HG03139 (cell line): ENCODE measurements around the gene STK39.

Experiments
- ATAC-seq: cut with Tn5 transposase; IDR thresholded peaks from one replicate; pipeline ENCODE4 v1.9.1; 2021; ENCODE audit not compliant: unreplicated experiment

Gene STK39

GRCh38 chr2:168244318-168244717, 3.1 kb downstream of the STK39 start:
- no peak for ATAC-seq

GRCh38 chr2:168243061-168243460, 4.3 kb downstream of the STK39 start:
- no peak for ATAC-seq

DNA sequence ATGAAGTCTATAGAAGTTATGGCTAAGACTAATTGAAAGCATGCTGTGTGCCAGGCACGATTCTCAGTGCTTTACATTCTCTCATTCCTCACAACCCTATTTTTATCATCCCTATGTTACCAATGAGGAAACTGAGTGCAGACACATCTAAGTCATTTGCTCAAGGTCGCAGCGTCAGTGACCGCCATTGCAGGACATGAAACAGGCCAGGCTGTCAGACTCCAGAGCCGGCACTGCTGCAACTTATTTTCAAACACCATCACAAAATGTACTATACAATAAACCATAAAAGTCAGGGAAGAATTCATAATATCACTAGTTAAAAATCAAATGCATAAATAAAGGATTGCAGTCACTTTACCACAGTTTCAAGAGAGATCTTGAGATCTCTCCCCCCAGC, 5.6 kb downstream of the STK39 start:
- no peak for ATAC-seq

DNA sequence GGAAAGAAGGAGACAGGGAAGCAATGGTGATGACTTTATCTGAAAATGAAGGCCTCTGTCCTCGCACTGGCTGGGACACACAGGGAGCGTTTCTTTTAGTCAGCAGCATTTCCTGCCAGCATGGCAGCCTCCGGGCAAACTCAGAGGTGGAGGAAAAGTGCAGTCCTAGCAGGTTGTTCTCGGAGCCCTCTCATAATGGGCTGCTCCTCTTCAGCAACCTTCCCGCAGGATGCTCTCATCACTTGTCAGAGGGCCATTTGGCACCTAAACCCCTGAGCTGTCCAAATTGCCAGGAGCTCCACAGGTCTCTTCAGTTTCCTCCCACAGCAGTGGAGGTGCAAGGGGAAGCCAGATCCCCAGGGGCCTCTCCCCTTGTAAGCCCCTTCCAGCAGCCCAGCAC, 6.2 kb downstream of the STK39 start:
- no peak for ATAC-seq

DNA sequence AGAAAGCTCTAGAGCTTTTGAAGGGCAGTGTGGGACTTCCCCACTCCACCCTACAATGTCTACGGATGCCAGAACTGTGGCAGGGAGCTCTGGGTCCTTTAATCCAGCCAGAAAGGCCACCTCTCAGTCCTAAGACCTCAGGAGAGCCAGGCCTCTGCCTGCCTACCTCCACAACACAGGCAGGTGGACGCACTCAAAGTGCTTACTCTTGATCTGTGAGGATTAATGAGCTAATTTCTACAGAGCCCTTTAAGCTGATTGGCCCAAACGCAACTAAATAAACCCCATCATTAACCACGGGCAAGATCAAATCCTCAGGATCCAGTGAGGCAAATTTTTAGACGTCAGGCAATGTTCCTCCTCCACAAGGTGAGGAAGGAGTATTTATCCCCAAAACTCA, 8.1 kb downstream of the STK39 start:
- no peak for ATAC-seq

DNA sequence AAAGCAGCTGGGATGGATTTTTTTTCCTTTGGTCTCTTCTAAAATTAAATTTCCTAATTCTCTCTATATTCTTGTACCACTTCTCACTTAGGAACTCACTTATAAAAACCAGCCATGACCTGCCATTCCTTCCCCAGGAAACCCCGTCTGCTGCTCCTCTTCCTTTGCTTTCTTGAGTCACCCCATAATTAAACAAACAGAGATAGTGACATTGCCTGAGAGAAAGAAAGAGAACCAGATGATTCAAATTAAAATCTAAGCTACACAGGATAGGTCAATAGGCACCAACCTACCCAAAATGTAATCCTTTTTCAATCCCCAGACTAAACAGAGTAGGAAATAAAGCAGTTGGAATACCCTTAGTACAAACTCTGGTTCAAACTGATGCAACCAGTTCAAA, 9.7 kb downstream of the STK39 start:
- no peak for ATAC-seq

GRCh38 chr2:168234407-168235085, 12.8 kb downstream of the STK39 start:
- no peak for ATAC-seq

- ATAC-seq, result no peak
Measured at GRCh38 chr2:168233726-168234406, 13.5 kb downstream of the STK39 start.

DNA sequence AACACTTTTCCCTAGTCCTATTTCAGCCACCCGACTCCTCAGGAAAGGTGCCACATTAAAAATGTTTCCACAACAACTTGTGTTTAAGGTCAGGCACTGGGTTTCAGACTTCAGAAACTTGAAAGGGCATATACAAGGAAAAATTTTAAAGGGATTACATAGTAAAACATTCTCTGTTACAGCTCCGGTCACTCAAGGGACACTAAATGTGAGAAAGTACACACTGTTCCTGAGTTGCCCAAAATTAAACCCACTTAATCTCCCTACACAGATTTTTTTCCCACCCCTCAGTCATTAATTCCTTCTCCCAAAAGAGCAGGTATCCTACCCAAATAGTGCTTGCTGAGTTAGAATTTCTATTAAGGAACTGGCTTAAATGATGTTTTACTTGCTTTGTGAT, 14.2 kb downstream of the STK39 start:
- no peak for ATAC-seq

GRCh38 chr2:168231609-168232241, 15.7 kb downstream of the STK39 start:
- ATAC-seq, result no peak

DNA sequence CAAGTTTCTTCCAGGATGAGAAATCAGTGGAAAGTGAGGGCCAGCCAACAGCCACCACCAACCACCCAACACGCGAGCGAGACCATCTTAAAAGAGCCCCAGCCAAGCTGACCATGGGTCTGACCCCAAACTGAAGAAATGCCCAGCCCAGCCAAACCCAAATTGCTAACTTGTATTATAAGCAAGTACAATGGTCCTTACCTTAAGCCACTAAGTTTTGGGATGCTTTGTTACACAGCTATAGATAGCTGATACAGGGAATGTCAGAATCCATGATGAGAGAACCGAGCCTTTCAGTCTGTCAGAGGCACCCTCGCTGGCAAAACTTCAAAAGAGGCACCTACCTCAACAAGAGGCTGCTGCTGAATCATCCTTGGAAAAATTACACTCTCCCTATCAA, 17.0 kb downstream of the STK39 start:
- no peak for ATAC-seq

GRCh38 chr2:168224346-168224745, 23.0 kb downstream of the STK39 start:
- ATAC-seq, result no peak

DNA sequence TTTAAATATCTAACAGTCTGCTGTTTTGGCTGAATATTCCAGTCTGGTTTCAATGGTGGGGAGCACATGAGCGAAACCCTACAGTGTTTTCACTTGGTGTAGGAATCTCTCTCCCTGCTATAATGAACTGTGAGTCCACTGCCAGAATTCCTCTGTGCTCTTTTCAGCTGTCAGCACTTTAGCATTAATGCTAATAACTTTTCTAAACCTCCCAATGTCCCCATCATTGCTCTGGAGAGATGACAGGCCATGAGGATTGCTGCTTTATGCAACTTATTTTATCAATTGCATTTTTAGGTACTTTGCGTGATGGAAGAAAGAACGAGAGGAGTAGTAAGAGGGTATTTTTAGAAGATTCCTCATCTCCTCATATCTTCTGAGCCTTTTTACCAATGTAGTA, 25.3 kb downstream of the STK39 start:
- no peak for ATAC-seq

- ATAC-seq, result no peak
Measured at GRCh38 chr2:168220965-168221819, 26.2 kb downstream of the STK39 start.

DNA sequence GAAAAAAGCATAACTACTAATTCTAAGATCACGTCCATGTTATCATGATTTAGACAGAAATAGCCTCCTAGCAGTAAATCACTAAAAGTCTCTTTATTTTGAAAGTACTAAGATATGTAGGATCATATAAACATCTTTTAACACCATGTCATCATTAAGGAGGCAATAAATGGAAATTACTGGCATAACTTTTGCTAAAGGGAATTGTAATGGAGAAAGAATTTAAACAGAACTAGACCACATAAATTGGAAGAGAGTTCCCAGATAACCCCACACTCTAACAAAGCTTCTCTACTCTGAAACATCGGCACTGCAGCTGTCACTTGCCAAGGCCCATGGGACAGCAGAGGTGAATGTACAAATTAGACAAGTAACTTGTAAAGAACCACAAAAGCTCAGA, 29.5 kb downstream of the STK39 start:
- no peak for ATAC-seq

GRCh38 chr2:168216351-168217005, 30.9 kb downstream of the STK39 start:
- no peak for ATAC-seq

- no peak for ATAC-seq
Measured at GRCh38 chr2:168215813-168216212, 31.6 kb downstream of the STK39 start.

DNA sequence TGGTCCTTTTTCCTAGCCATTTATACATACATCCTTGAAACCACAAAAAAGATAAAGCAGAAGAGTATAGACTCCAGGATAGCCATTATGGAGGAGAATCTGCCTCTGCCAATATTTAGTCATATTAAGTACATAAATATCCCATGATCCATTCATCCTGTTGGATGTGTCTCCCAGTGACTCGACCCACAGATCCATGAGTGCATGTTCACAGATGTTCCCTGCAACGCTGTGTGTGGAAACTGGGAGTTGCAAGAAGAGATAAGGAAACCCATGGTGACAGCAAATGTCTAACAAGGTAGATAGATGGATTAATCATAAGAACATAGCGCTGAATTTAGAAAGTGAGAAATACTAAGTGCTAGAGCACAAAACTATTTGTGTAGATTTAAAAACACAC, 34.5 kb downstream of the STK39 start:
- ATAC-seq, result no peak

- ATAC-seq, result no peak
Measured at GRCh38 chr2:168212167-168212566, 35.2 kb downstream of the STK39 start.

- ATAC-seq, result peak; percentile 60
Measured at GRCh38 chr2:168211664-168212163, 35.7 kb downstream of the STK39 start.
